ENCODE measurements around the gene GDF2.

GDF2 gene

DNA sequence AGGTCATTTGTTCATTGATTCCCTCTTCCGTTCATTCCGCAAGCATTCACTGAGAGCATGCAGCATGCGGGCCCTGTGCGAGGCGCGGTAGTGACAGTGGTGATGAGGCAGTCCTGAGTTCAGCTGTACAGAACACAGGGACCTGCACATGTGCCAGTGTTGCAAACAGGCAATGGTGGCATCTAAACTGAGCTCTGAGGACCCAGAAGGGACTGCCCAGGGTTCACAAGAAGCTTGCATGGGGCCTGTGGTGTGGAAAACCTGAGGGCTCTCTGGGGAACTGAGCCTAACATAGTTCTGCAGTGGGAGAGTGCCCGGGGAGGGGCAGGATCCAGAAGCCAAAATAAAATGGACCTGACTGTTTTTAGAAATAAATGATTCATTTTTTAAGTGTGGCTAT, 48.6 kb downstream of the GDF2 start:
- DNase-seq, result no peak

DNA sequence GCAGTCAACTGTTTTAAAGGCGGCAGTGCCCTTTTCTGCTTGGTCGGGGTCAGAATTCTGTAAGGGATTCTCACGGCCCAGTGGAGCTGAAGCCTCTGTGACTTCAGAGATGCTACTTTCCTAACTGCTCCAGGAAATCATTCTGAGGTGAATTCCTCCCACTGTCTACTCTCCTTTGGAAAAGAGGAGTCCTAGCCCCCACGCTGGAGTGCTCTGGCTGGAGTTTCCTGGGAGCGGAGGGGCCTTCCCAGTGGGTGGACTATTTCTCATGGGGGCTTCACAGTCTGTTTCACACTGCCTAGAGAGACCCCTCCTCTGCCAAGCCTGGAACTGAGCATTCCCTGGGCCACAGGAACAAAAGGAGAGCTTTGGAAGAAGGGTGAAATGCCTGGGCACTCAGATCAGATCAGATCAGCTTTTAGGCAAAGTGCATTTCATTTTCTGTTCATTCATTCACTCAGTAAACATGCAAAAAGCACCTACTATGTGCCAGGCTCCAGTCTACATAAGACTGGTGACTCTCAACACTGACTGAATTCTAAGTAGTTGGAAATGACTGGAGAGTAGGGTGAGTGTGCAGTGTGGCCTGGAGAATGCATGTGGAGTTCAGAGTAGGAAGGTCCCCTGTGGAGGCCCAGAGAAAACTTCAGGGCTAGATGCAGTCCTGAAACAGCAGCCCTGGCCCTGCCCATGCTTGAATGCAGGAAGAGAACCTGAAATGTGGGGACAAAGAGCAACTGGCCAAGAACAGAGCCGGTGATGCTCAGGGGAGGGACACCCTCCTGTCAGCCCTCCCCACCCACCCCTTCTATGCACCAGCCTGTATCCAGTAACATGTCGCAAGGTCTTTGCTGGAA, 49.6 kb downstream of the GDF2 start:
- no peak for DNase-seq

DNA sequence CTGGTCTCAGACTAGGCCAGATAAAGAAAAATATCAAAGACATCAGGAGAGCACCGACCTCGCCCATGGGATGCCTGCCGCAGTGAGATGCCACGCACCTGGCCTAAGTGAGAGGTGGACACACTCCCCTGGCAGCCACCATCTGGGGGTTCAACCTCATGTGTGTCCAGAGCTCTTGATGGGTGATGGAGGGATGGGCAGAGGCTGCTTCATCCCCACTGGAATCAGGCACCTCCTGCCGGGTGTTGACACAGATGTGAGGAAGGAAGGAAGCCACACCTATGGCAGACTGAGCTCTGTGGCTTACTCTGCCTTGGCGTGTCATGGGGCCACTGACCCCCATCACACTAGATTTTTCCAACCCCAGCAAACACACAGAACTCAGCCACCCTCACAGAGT, 50.5 kb downstream of the GDF2 start:
- no peak for DNase-seq

DNA sequence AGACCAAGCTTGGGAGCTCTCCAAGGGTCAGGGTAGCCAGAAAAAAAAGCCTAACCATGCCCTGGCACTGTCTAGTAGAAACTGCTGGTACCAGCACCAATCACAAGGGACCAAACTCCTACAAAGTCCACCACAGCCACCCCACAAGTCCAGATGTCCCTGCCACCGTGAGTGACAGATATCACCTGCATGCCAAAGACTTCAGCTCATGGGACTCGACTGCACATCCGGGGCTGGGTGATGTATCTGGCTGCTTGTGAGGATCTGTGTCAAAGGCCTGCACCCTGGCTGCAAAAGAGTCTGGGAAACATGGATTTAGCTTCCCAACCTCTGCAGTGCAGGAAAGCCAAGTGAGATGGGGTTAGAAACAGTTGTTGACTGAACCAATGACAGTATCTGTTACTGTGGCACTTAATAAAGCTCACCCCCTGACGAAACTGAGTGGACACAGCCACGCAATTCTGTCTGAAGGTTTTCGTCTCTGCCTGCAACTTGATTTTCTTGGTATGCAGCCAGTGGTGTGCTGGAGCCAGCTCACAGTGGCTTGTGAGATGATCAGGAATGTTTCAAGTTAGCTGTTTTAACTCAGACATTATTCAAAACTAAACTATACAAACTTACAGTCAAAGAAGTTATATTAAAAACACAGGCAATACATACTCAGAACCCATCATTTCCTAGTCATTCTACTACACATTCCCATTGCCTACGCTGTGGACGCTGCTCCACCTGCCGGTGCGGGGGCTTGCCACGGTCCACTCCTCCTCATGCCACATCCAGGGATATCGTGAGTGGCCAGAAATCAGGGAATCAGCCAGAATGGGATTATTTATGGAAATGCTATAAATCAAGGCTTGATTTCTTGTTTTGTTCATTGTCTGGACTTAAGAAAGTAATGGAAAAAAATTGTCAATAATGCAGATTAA, 52.6 kb downstream of the GDF2 start:
- DNase-seq, result no peak

DNA sequence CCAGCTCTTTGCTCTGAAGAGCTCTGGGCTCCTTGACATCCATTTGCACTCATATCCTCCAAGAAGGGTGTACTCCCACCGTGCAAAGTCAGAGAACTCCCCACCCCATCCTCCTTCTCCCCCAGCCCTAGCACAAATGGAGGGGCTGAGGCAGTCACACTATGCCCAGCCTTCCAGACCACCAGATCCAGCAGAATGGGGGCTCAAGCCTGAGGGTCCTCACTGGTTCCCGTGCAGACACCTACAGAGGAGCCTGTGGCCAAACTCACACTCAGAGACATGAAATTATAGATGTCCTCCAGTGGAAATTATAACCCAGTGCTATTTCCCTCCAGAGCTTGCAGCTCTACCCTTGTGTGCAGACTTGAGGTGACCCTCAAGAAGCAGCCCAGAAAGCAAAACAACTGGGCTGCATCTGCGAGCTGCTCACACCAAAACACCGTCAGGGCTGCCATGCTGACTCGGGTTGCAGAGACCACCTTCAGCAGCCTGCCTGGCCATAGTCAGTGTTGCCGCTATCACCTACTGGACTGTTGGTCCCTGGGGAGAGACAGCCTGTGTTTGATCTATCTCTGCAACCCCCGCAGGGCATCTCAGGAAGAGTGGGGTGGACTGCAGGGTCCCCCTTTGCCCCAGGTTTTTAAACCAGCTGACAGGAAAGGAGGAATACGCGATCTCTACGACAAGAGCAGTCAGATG, 54.4 kb downstream of the GDF2 start:
- no peak for DNase-seq
